Tibial nerve (tissue), 3 donors: ENCODE measurements around the gene PDE8B.

Source experiments
- POLR2A ChIP-seq, 2 donors: fragments of 450-650 bp; IDR thresholded peaks; one replicate each; pipeline ENCODE4 v1.6.1; 2017; ENCODE audit warnings: antibody characterized with exemption in 2 of 2, mild to moderate bottlenecking in 2 of 2, moderate library complexity in 2 of 2
- TF ChIP-seq, protein P1 (sequence below), 5 experiments: fragments of 200-600 bp in 3 of 5; fragments of 450-650 bp in 2 of 5; sonication (generic) in 3 of 5; IDR thresholded peaks; one replicate each; pipeline ENCODE4 v1.5.1; 2016 to 2019; ENCODE audit warnings: antibody characterized with exemption in 5 of 5, mild to moderate bottlenecking in 3 of 5, moderate library complexity in 2 of 5

GRCh38 chr5:77174526-77174925 lies 36.0 kb upstream of the PDE8B start:
- no peak for TF ChIP-seq POLR2A (IDR thresholded peaks at IDR 0.05)
- TF ChIP-seq, protein P1, sequence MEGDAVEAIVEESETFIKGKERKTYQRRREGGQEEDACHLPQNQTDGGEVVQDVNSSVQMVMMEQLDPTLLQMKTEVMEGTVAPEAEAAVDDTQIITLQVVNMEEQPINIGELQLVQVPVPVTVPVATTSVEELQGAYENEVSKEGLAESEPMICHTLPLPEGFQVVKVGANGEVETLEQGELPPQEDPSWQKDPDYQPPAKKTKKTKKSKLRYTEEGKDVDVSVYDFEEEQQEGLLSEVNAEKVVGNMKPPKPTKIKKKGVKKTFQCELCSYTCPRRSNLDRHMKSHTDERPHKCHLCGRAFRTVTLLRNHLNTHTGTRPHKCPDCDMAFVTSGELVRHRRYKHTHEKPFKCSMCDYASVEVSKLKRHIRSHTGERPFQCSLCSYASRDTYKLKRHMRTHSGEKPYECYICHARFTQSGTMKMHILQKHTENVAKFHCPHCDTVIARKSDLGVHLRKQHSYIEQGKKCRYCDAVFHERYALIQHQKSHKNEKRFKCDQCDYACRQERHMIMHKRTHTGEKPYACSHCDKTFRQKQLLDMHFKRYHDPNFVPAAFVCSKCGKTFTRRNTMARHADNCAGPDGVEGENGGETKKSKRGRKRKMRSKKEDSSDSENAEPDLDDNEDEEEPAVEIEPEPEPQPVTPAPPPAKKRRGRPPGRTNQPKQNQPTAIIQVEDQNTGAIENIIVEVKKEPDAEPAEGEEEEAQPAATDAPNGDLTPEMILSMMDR (IDR thresholded peaks at IDR 0.05): no peak
